ENCODE measurements around the gene GPR139. TPM values are rescaled to one million over a fixed set of nuclear protein-coding genes. Genes with fewer than 3 reads are reported as not detected.

Gene GPR139
- total RNA-seq, 1 experiment from 2014 or later = not detected

- no peak for DNase-seq (ENCODE audit: extremely low read depth, low read depth)
These were observed 12.6 kb downstream of the GPR139 start for GRCh38 chr16:20061132-20061531.

- DNase-seq (ENCODE audit: extremely low read depth, low read depth) = no peak
These were observed 17.3 kb downstream of the GPR139 start for GRCh38 chr16:20056436-20056835.

- DNase-seq (ENCODE audit: extremely low read depth, low read depth) = no peak
These were observed 20.4 kb downstream of the GPR139 start for GRCh38 chr16:20053336-20053735.

GRCh38 chr16:20051611-20052010, 22.1 kb downstream of the GPR139 start:
- DNase-seq (ENCODE audit: extremely low read depth, low read depth) = no peak

- no peak for DNase-seq (ENCODE audit: extremely low read depth, low read depth)
These were observed 22.5 kb downstream of the GPR139 start for GRCh38 chr16:20051147-20051546.

- no peak for DNase-seq (ENCODE audit: extremely low read depth, low read depth)
These were observed 23.9 kb downstream of the GPR139 start for GRCh38 chr16:20049831-20050230.

GRCh38 chr16:20045886-20046285, 27.8 kb downstream of the GPR139 start:
- no peak for DNase-seq (ENCODE audit: extremely low read depth, low read depth)

- DNase-seq (ENCODE audit: extremely low read depth, low read depth) = no peak
These were observed 30.8 kb downstream of the GPR139 start for GRCh38 chr16:20042848-20043247.

- DNase-seq (ENCODE audit: extremely low read depth, low read depth) = no peak
These were observed 31.6 kb downstream of the GPR139 start for GRCh38 chr16:20041924-20042596.

- DNase-seq (ENCODE audit: extremely low read depth, low read depth) = no peak
These were observed 33.7 kb downstream of the GPR139 start for GRCh38 chr16:20040011-20040410.

- DNase-seq (ENCODE audit: extremely low read depth, low read depth) = no peak
These were observed 44.1 kb downstream of the GPR139 start for GRCh38 chr16:20029611-20030010.

- no peak for DNase-seq (ENCODE audit: extremely low read depth, low read depth)
These were observed 47.2 kb downstream of the GPR139 start for GRCh38 chr16:20026361-20027072.

GRCh38 chr16:20023190-20023589, 50.5 kb downstream of the GPR139 start:
- peak; percentile 30 for DNase-seq (ENCODE audit: extremely low read depth, low read depth)

- no peak for DNase-seq (ENCODE audit: extremely low read depth, low read depth)
These were observed 52.7 kb downstream of the GPR139 start for GRCh38 chr16:20020976-20021375.

GRCh38 chr16:20020083-20020482, 53.6 kb downstream of the GPR139 start:
- DNase-seq (ENCODE audit: extremely low read depth, low read depth) = no peak

GRCh38 chr16:20016234-20016633, 57.5 kb downstream of the GPR139 start:
- no peak for DNase-seq (ENCODE audit: extremely low read depth, low read depth)

- DNase-seq (ENCODE audit: extremely low read depth, low read depth) = no peak
These were observed 68.8 kb downstream of the GPR139 start for GRCh38 chr16:20004931-20005330.

GRCh38 chr16:20002936-20003335, 70.8 kb downstream of the GPR139 start:
- no peak for DNase-seq (ENCODE audit: extremely low read depth, low read depth)

GRCh38 chr16:20001856-20002707, 71.6 kb downstream of the GPR139 start:
- no peak for DNase-seq (ENCODE audit: extremely low read depth, low read depth)

- no peak for DNase-seq (ENCODE audit: extremely low read depth, low read depth)
These were observed 76.0 kb downstream of the GPR139 start for GRCh38 chr16:19997734-19998133.

- no peak for DNase-seq (ENCODE audit: extremely low read depth, low read depth)
These were observed 76.4 kb downstream of the GPR139 start for GRCh38 chr16:19997264-19997663.

All from NCI-H460 (cell line).